HL-60 (cell line): ENCODE measurements around the gene KCNAB1.

Source experiments
- CTCF ChIP-seq: IDR thresholded peaks from one replicate; pipeline ENCODE4 v1.5.1; 2011; ENCODE audit warnings: low read length, control low read depth, inconsistent platforms; ENCODE audit not compliant: insufficient read depth
- GABPA ChIP-seq: IDR thresholded peaks from 2 replicates; pipeline ENCODE4 v1.6.1; 2012; ENCODE audit warnings: low read depth
- POLR2AphosphoS5 ChIP-seq: IDR thresholded peaks from 2 replicates; pipeline ENCODE4 v1.6.1; 2012; ENCODE audit warnings: low read depth
- REST ChIP-seq: IDR thresholded peaks from 2 replicates; pipeline ENCODE4 v1.6.1; 2012; ENCODE audit warnings: low read depth; ENCODE audit not compliant: insufficient replicate concordance
- SPI1 ChIP-seq: IDR thresholded peaks from 2 replicates; pipeline ENCODE4 v1.6.1; 2012; ENCODE audit warnings: low read depth, mild to moderate bottlenecking, borderline replicate concordance

GRCh38 chr3:156135921-156136638 lies 15.7 kb downstream of the KCNAB1 start:
- no peak for TF ChIP-seq CTCF
- no peak for TF ChIP-seq POLR2AphosphoS5
- no peak for TF ChIP-seq GABPA
- TF ChIP-seq SPI1 = no peak
- no peak for TF ChIP-seq REST
